22Rv1 (cell line): ENCODE results near the gene ADAM8.

Experiments used
- ZFX ChIP-seq: fragments of 450-650 bp; IDR thresholded peaks from 2 replicates; pipeline ENCODE4 v1.6.1; 2017; ENCODE audit warnings: antibody characterized with exemption, borderline replicate concordance
- TF ChIP-seq, protein P1 (sequence below): fragments of 450-650 bp; IDR thresholded peaks from 2 replicates; pipeline ENCODE4 v1.5.1; 2017; ENCODE audit warnings: mild to moderate bottlenecking

DNA sequence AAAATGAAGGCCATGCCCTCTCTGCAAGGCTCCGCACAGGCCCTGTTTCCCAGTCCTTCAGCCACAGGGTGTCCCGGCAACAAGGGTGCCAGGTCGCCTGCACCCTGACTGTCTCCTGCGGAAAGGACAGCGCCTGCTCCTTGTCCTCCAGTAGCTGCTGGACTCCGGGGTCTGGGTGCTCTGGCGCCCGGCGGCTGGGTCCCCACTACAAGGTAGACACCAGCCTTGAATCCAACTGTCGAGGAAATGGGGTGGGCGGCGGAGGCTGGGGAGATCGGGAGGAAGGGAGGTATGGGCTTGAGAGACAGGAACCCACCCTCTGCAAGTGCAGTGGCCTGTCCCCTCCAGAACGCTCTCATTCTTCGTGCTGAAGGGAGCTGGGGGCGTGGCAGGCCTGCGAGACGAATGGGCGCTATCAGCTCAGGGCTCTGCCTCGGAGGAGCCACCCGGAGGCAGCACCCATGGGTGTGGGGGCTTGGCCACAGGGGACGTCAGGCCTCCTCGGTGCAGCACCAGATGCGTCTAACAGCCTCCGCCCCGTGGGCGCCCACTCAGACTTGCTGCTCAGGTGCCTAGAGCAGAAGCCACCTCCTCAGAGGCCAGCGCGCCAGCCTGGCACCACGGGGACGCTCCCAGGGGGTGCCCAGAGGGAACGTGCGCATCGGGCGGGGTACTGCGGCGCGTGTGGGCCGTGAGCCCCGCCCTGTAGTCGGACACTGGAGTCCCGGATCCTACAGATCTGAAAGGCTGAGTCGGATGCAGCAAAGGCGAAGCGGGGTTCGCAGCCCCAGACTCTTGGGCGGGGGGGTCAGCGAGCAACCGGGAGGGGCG lies 15.6 kb downstream of the ADAM8 start:
- TF ChIP-seq, protein P1, sequence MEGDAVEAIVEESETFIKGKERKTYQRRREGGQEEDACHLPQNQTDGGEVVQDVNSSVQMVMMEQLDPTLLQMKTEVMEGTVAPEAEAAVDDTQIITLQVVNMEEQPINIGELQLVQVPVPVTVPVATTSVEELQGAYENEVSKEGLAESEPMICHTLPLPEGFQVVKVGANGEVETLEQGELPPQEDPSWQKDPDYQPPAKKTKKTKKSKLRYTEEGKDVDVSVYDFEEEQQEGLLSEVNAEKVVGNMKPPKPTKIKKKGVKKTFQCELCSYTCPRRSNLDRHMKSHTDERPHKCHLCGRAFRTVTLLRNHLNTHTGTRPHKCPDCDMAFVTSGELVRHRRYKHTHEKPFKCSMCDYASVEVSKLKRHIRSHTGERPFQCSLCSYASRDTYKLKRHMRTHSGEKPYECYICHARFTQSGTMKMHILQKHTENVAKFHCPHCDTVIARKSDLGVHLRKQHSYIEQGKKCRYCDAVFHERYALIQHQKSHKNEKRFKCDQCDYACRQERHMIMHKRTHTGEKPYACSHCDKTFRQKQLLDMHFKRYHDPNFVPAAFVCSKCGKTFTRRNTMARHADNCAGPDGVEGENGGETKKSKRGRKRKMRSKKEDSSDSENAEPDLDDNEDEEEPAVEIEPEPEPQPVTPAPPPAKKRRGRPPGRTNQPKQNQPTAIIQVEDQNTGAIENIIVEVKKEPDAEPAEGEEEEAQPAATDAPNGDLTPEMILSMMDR, result no peak
- no peak for TF ChIP-seq ZFX
